HepG2 (cell line): ENCODE measurements around the gene STKLD1. TPM values are rescaled to one million over a fixed set of nuclear protein-coding genes. Genes with fewer than 3 reads are reported as not detected.

Source experiments
- AHDC1 ChIP-seq: sonication (generic); formaldehyde crosslinking; IDR thresholded peaks from 2 replicates; pipeline ENCODE4 v1.5.1; 2020; ENCODE audit warnings: mild to moderate bottlenecking, missing genetic modification reagents, borderline replicate concordance
- ASH2L ChIP-seq: fragments of 300-600, 200-600 bp; sonication (generic); IDR thresholded peaks from 2 replicates; pipeline ENCODE4 v1.7.0; 2017; ENCODE audit warnings: low read depth, mild to moderate bottlenecking, moderate library complexity, mixed read lengths, low read length; ENCODE audit not compliant: insufficient read length
- FIP1L1 ChIP-seq: fragments of 200-400 bp; formaldehyde crosslinking; IDR thresholded peaks from 2 replicates; pipeline ENCODE4 v1.6.1; 2018; ENCODE audit warnings: low read depth, mild to moderate bottlenecking, low read length, moderate library complexity, borderline replicate concordance; ENCODE audit not compliant: insufficient read depth
- JUN ChIP-seq: sonication (generic); formaldehyde crosslinking; IDR thresholded peaks from 2 replicates; pipeline ENCODE4 v1.4.0; 2020; ENCODE audit warnings: mild to moderate bottlenecking, missing genetic modification reagents
- KDM5A ChIP-seq: fragments of 200-600 bp; sonication (generic); IDR thresholded peaks from 2 replicates; pipeline ENCODE4 v1.7.0; 2018; ENCODE audit warnings: antibody characterized with exemption, mild to moderate bottlenecking, low read length, borderline replicate concordance
- MXD3 ChIP-seq: IDR thresholded peaks from 2 replicates; pipeline ENCODE4 v1.6.1; 2016; ENCODE audit warnings: mild to moderate bottlenecking, missing biosample characterization, missing genetic modification reagents
- NBN ChIP-seq: fragments of 450-650 bp; conservative IDR thresholded peaks from 2 replicates; pipeline ENCODE4 v1.6.1; 2017
- NR2F2 ChIP-seq: IDR thresholded peaks from 2 replicates; pipeline ENCODE4 v1.6.1; 2012; ENCODE audit warnings: low read depth, inconsistent platforms, borderline replicate concordance
- NRL ChIP-seq: sonication (generic); formaldehyde crosslinking; IDR thresholded peaks from 2 replicates; pipeline ENCODE4 v1.5.0; 2020; ENCODE audit warnings: missing genetic modification reagents, mild to moderate bottlenecking, moderate library complexity, borderline replicate concordance
- PHF8 ChIP-seq: sonication (generic); formaldehyde crosslinking; IDR thresholded peaks from 2 replicates; pipeline ENCODE4 v1.5.0; 2020; ENCODE audit warnings: missing genetic modification reagents
- RBAK ChIP-seq: sonication (generic); formaldehyde crosslinking; IDR thresholded peaks from 2 replicates; pipeline ENCODE4 v1.5.1; 2020; ENCODE audit warnings: mild to moderate bottlenecking, missing genetic modification reagents
- SALL1 ChIP-seq: sonication (generic); formaldehyde crosslinking; IDR thresholded peaks from 2 replicates; pipeline ENCODE4 v1.8.0; 2022; ENCODE audit warnings: mild to moderate bottlenecking, missing genetic modification reagents
- SMC3 ChIP-seq: IDR thresholded peaks from 2 replicates; pipeline ENCODE4 v1.6.1; 2011; ENCODE audit warnings: low read length, improper control_type of control experiment
- SP5 ChIP-seq: IDR thresholded peaks from 2 replicates; pipeline ENCODE4 v1.6.1; 2016; ENCODE audit warnings: low read depth, borderline replicate concordance
- TMF1 ChIP-seq: sonication (generic); formaldehyde crosslinking; IDR thresholded peaks from 2 replicates; pipeline ENCODE4 v1.8.1; 2022; ENCODE audit warnings: low read depth, missing genetic modification reagents
- TRIM22 ChIP-seq: fragments of 450-650 bp; IDR thresholded peaks from 2 replicates; pipeline ENCODE4 v1.6.1; 2017
- ZNF460 ChIP-seq: sonication (generic); formaldehyde crosslinking; IDR thresholded peaks from 2 replicates; pipeline ENCODE4 v1.5.1; 2020; ENCODE audit warnings: missing genetic modification reagents, mild to moderate bottlenecking, borderline replicate concordance
- ZNF513 ChIP-seq: sonication (generic); formaldehyde crosslinking; conservative IDR thresholded peaks from 2 replicates; pipeline ENCODE4 v1.5.0; 2020; ENCODE audit warnings: missing genetic modification reagents
- ZNF737 ChIP-seq: sonication (generic); formaldehyde crosslinking; IDR thresholded peaks from 2 replicates; pipeline ENCODE4 v1.5.0; 2020; ENCODE audit warnings: missing genetic modification reagents, mild to moderate bottlenecking, borderline replicate concordance
- ZNF879 ChIP-seq: sonication (generic); formaldehyde crosslinking; IDR thresholded peaks from 2 replicates; pipeline ENCODE4 v1.8.1; 2023; ENCODE audit warnings: missing genetic modification reagents
- polyA plus RNA-seq, 8 experiments: library from polyadenylated mRNA; depleted of rRNA in 3 of 8; stranded (reverse) in 7 of 8; unstranded in 1 of 8; fragments of >200 nt; fragmentation: Illumina TruSeq in 4 of 8; extraction: Trizol in 4 of 8; gene quantifications; 2 replicates each; pipeline versions ENCODE4 v1.2.1 to v1.2.3, GENCODE V29; 2011 to 2016; ENCODE audit warnings: low read depth in 4 of 8, missing spikeins in 1 of 8, mixed read lengths in 1 of 8; ENCODE audit not compliant: insufficient read depth in 1 of 8
- total RNA-seq, 5 experiments: library from RNA; depleted of rRNA; stranded (reverse); fragments of >200 nt; fragmentation: Illumina TruSeq; extraction: Trizol; gene quantifications; 2 replicates each; pipeline ENCODE4 v1.2.3, GENCODE V29; 2016; ENCODE audit warnings: low read depth in 1 of 5

STKLD1 gene
- total and polyA plus RNA-seq, 2 of the 13 experiments (the other 11 are each of a cell fraction or from before 2014, with no cell fraction given) = 1.5 to 2.2 TPM

GRCh38 chr9:133417541-133418461 is 41.6 kb downstream of the STKLD1 start, which contains the start of gene REXO4 (continued):
- TF ChIP-seq AHDC1 (CRISPR knock-in tag) = peak; percentile 73; the same call in 1 of the 2 replicates
- TF ChIP-seq NR2F2 = no peak; the same call in 1 of the 2 replicates
- TF ChIP-seq ZNF879 (CRISPR knock-in tag) = no peak
- peak; percentile 83; the same call in 1 of the 2 replicates for TF ChIP-seq NRL (CRISPR knock-in tag)
- no peak for TF ChIP-seq SMC3
- TF ChIP-seq ZNF460 (CRISPR knock-in tag) = peak; percentile 81; the same call in 1 of the 2 replicates
- TF ChIP-seq PHF8 = peak; percentile 93
- TF ChIP-seq ZNF513 (CRISPR knock-in tag) = no peak
- peak; percentile 99 for TF ChIP-seq ASH2L
- peak; percentile 87 for TF ChIP-seq SALL1
- peak; percentile 77; the same call in 1 of the 2 replicates for TF ChIP-seq SP5 (CRISPR knock-in tag)
- TF ChIP-seq FIP1L1 = no peak; the same call in 1 of the 2 replicates
- TF ChIP-seq TRIM22 = no peak
- no peak for TF ChIP-seq TMF1 (CRISPR knock-in tag)
- peak; percentile 62; the same call in 1 of the 2 replicates for TF ChIP-seq RBAK (CRISPR knock-in tag)
- TF ChIP-seq KDM5A = peak; percentile 98
- peak; percentile 85 for TF ChIP-seq MXD3 (CRISPR knock-in tag)
- no peak for TF ChIP-seq ZNF737 (CRISPR knock-in tag)
- 0 out of 2 replicates have a peak, but pooled peaks have one; percentile 18 for TF ChIP-seq JUN
- TF ChIP-seq NBN = no peak
